ENCODE measurements around the gene DCUN1D2. TPM values are rescaled to one million over a fixed set of nuclear protein-coding genes. Genes with fewer than 3 reads are reported as not detected.

DCUN1D2 gene
- total RNA-seq, 4 donors from 2014 or later: 12.0 to 35.2 (median 18.9) TPM

DNA sequence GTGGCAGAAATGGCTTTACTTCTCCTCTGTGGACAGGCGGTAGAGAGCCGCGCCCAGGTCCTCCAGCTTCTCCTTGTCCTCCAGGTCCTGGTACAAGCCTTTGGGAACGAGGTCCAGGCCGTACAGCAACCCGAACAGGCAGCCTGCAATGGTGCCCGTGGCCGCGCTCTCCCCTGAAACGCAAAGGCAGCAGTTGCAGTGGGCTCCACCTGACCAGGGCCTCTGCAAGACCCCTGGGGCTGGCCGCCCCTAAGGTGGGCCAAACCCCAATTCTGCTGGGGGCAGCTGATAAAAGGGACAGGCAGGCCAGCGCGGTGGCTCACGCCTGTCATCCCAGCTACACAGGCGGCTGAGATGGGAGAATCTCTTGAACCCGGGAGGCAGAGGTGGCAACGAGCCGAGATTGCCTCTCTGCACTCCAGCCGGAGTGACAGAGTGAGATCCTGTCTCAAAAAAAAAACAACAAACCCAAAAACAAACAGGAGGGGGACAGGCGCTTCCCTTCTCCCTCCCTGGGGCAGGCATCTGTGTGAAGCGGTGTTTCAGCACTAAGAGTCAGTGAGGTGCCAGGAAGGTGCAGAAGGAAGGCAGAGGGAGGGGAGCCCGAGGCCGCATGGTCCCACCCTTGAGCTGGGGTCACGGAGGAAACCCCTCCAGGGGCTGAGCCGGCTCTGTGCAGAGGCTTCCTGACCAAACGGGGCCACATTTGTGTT is 67.5 kb downstream of the DCUN1D2 start:
- WGBS, 2 donors: 82 to 93% methylated on average over 22 to 26 of the region's 26 CpGs
- H3K4me3 ChIP-seq (ENCODE audit: low read depth, poor library complexity, severe bottlenecking): no peak overlapping the region
- TF ChIP-seq POLR2A (IDR thresholded peaks at IDR 0.05): no peak
- TF ChIP-seq, protein P1, sequence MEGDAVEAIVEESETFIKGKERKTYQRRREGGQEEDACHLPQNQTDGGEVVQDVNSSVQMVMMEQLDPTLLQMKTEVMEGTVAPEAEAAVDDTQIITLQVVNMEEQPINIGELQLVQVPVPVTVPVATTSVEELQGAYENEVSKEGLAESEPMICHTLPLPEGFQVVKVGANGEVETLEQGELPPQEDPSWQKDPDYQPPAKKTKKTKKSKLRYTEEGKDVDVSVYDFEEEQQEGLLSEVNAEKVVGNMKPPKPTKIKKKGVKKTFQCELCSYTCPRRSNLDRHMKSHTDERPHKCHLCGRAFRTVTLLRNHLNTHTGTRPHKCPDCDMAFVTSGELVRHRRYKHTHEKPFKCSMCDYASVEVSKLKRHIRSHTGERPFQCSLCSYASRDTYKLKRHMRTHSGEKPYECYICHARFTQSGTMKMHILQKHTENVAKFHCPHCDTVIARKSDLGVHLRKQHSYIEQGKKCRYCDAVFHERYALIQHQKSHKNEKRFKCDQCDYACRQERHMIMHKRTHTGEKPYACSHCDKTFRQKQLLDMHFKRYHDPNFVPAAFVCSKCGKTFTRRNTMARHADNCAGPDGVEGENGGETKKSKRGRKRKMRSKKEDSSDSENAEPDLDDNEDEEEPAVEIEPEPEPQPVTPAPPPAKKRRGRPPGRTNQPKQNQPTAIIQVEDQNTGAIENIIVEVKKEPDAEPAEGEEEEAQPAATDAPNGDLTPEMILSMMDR (IDR thresholded peaks at IDR 0.05): no peak
- intact Hi-C loops (cut with DNase I; ENCODE audit: low total_unique reads): no loop called here
- peak in 1 of 2 donors; percentile 83 for DNase-seq (ENCODE audit: low spot score in 2 of 2)

GRCh38 chr13:113421673-113422270 is 68.7 kb downstream of the DCUN1D2 start:
- WGBS, 2 donors: 48 to 52% methylated on average over 15 of the region's 15 CpGs
- TF ChIP-seq, protein P1 (IDR thresholded peaks at IDR 0.05): no peak
- TF ChIP-seq POLR2A (IDR thresholded peaks at IDR 0.05): no peak
- intact Hi-C loops (cut with DNase I; ENCODE audit: low total_unique reads): no loop called here
- H3K4me3 ChIP-seq (ENCODE audit: low read depth, poor library complexity, severe bottlenecking): no peak overlapping the region
- DNase-seq (ENCODE audit: low spot score in 2 of 2): no peak

GRCh38 chr13:113420833-113421600 is 69.5 kb downstream of the DCUN1D2 start:
- no peak overlapping the region for H3K4me3 ChIP-seq (ENCODE audit: low read depth, poor library complexity, severe bottlenecking)
- no peak for TF ChIP-seq POLR2A (IDR thresholded peaks at IDR 0.05)
- TF ChIP-seq, protein P1 (IDR thresholded peaks at IDR 0.05): no peak
- intact Hi-C loops (cut with DNase I; ENCODE audit: low total_unique reads): no loop called here
- DNase-seq (ENCODE audit: low spot score in 2 of 2): peak in 1 of 2 donors; percentile 83
- WGBS, 2 donors: 55 to 64% methylated on average over 3 to 23 of the region's 38 CpGs

DNA sequence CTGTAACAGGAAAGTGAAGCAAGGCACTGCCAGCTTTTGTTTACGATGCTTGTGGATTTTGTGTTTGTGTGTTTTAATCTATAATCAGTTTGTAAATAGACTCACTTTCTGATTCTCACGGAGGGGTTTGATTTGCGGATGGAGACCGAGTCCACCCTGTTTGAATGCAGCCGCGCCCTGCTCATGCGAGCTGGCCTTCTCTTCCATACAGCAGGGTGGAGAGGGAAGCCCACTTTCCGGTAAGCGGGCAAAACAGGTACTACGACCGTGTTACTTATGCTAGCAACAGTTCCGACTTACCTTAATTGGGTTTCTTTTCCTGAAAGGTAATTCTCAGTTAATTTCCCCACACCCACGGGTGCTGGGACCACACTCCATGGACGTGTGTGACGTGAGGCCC is 70.3 kb downstream of the DCUN1D2 start:
- WGBS, 2 donors: 79 to 91% methylated on average over 15 of the region's 15 CpGs
- no peak overlapping the region for H3K4me3 ChIP-seq (ENCODE audit: low read depth, poor library complexity, severe bottlenecking)
- DNase-seq (ENCODE audit: low spot score in 2 of 2): no peak

DNA sequence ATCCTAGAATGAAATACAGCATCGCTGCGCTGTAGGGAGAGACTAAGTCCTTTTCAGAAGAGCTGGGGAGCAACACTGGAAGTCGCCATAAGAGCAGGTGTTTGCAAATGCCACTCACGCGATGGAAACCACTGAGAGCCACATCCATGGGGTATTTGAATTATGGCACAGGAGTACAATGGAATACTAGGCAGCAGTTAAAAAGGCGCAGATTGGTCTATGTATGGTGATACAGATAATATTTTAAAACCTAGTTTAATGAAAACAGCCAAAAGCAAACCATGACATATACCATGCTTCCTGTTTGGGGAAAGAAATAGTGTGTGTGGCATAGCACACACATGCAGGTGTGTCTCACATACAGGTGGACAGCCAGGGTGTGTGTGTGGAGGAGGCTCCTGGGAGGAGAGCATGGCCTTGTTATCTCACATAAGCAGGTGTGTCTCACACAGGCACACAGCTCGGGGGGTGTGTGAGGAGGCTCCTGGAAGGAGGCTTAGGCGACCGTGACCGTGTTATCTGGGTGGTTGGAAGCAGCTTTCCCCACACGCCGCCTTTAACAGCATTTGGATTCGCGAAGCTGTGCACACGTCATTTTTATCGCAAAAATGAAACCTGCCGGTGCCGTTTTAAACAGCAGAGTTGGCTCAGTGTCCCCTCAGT is 70.8 kb downstream of the DCUN1D2 start:
- no peak overlapping the region for H3K4me3 ChIP-seq (ENCODE audit: low read depth, poor library complexity, severe bottlenecking)
- intact Hi-C loops (cut with DNase I; ENCODE audit: low total_unique reads): no loop called here
- TF ChIP-seq, protein P1 (IDR thresholded peaks at IDR 0.05): no peak
- TF ChIP-seq POLR2A (IDR thresholded peaks at IDR 0.05): no peak
- DNase-seq (ENCODE audit: low spot score in 2 of 2): no peak
- 89 to 94% methylated on average over 18 of the region's 18 CpGs for WGBS, 2 donors

More for the DNA sequence above, 70.3 kb downstream of the DCUN1D2 start:
- intact Hi-C loops (cut with DNase I; ENCODE audit: low total_unique reads): no loop called here
- TF ChIP-seq, protein P1 (IDR thresholded peaks at IDR 0.05): no peak
- no peak for TF ChIP-seq POLR2A (IDR thresholded peaks at IDR 0.05)
